Stimulated activated CD8-positive, alpha-beta memory T cell treated with anti-CD3 and anti-CD28 coated beads, Interleukin-2, amount 100 ng/mL, for 1 hour (primary cell): Measurements from ENCODE around the gene CSF1.

Experiments
- DNase-seq, 2 donors: peaks; one replicate each; pipeline ENCODE4 v3.0.0-alpha.2; 2020; ENCODE audit warnings: low read depth in 2 of 2

CSF1 gene

GRCh38 chr1:109978761-109979488 is 68.3 kb downstream of the CSF1 start:
- DNase-seq, result no peak

GRCh38 chr1:109979489-109980091 is 68.9 kb downstream of the CSF1 start:
- no peak for DNase-seq
